ENCODE measurements around the gene ITGAD. TPM values are rescaled to one million over a fixed set of nuclear protein-coding genes. Genes with fewer than 3 reads are reported as not detected.

The ITGAD gene
- total and polyA plus RNA-seq, 4 donors, result 0.04 to 3.6 (median 2.1) TPM

Other genes with a start within 250 kb of the ITGAD start
- under 1 TPM; 0.09 to 0.50 TPM for gene PRSS36, start 243.3 kb upstream of the ITGAD start, total RNA-seq
- gene PRSS36, start 243.3 kb upstream of the ITGAD start, polyA plus RNA-seq, result 1 to 10 TPM in 1 of 2 donors, under 1 TPM in 1; 0.74 to 2.1 TPM
- gene FUS, start 213.2 kb upstream of the ITGAD start, total RNA-seq, result 10 to 100 TPM; 36.4 to 51.5 TPM
- 10 to 100 TPM in 1 of 2 donors, 1 to 10 TPM in 1; 7.5 to 42.3 TPM for gene FUS, start 213.2 kb upstream of the ITGAD start, polyA plus RNA-seq
- 10 to 100 TPM in 1 of 2 donors, 1 to 10 TPM in 1; 6.7 to 35.9 TPM for gene PYCARD, start 190.6 kb upstream of the ITGAD start, total RNA-seq
- gene PYCARD, start 190.6 kb upstream of the ITGAD start, polyA plus RNA-seq, result 10 to 100 TPM in 1 of 2 donors, 1 to 10 TPM in 1; 9.7 to 11.8 TPM
- under 1 TPM in 1 of 2 donors, not detected in 1; under 0.01 TPM for gene TRIM72, start 179.2 kb upstream of the ITGAD start, total RNA-seq
- gene TRIM72, start 179.2 kb upstream of the ITGAD start, polyA plus RNA-seq, result under 1 TPM; 0.02 to 0.10 TPM
- not detected for gene PYDC1, start 176.2 kb upstream of the ITGAD start, total RNA-seq
- not detected for gene PYDC1, start 176.2 kb upstream of the ITGAD start, polyA plus RNA-seq
- 10 to 100 TPM in 1 of 2 donors, 1 to 10 TPM in 1; 5.3 to 10.1 TPM for gene ITGAM, start 133.4 kb upstream of the ITGAD start, total RNA-seq
- 1 to 10 TPM in 1 of 2 donors, under 1 TPM in 1; 0.65 to 2.9 TPM for gene ITGAM, start 133.4 kb upstream of the ITGAD start, polyA plus RNA-seq
- gene ITGAX, start 38.2 kb upstream of the ITGAD start, total RNA-seq, result 1 to 10 TPM; 2.5 to 9.6 TPM
- 1 to 10 TPM; 1.1 to 1.2 TPM for gene ITGAX, start 38.2 kb upstream of the ITGAD start, polyA plus RNA-seq
- gene COX6A2, start 35.0 kb downstream of the ITGAD start, total RNA-seq, result under 1 TPM in 1 of 2 donors, not detected in 1; 0.84 TPM
- gene COX6A2, start 35.0 kb downstream of the ITGAD start, polyA plus RNA-seq, result 10 to 100 TPM in 1 of 2 donors, 1 to 10 TPM in 1; 8.0 to 36.7 TPM
- gene ZNF843, start 49.5 kb downstream of the ITGAD start, total RNA-seq, result under 1 TPM; 0.25 to 0.84 TPM
- gene ZNF843, start 49.5 kb downstream of the ITGAD start, polyA plus RNA-seq, result under 1 TPM in 1 of 2 donors, not detected in 1; 0.35 TPM
- gene ARMC5, start 66.2 kb downstream of the ITGAD start, total RNA-seq, result 10 to 100 TPM in 1 of 2 donors, 1 to 10 TPM in 1; 5.4 to 13.3 TPM
- 10 to 100 TPM; 10.1 to 12.6 TPM for gene ARMC5, start 66.2 kb downstream of the ITGAD start, polyA plus RNA-seq
- gene TGFB1I1, start 78.8 kb downstream of the ITGAD start, total RNA-seq, result 1 to 10 TPM; 4.2 to 6.8 TPM
- 1 to 10 TPM; 4.9 to 8.3 TPM for gene TGFB1I1, start 78.8 kb downstream of the ITGAD start, polyA plus RNA-seq
- gene SLC5A2, start 89.8 kb downstream of the ITGAD start, total RNA-seq, result under 1 TPM in 1 of 2 donors, not detected in 1; 0.14 TPM
- 1 to 10 TPM in 1 of 2 donors, under 1 TPM in 1; 0.93 to 8.1 TPM for gene SLC5A2, start 89.8 kb downstream of the ITGAD start, polyA plus RNA-seq
- gene RUSF1, start 115.1 kb downstream of the ITGAD start, total RNA-seq, result 10 to 100 TPM; 47.3 to 73.1 TPM
- gene RUSF1, start 115.1 kb downstream of the ITGAD start, polyA plus RNA-seq, result 10 to 100 TPM; 21.8 to 51.7 TPM
- 1,000 to 10,000 TPM in 1 of 2 donors, not detected in 1; 1,651 TPM for gene AHSP, start 134.6 kb downstream of the ITGAD start, total RNA-seq
- gene AHSP, start 134.6 kb downstream of the ITGAD start, polyA plus RNA-seq, result under 1 TPM in 1 of 2 donors, not detected in 1; 0.48 TPM